Keratinocyte (primary cell): ENCODE measurements around the gene CSN1S1. TPM values are rescaled to one million over a fixed set of nuclear protein-coding genes. Genes with fewer than 3 reads are reported as not detected.

Experiments
- DNase-seq: peaks from one replicate; pipeline ENCODE4 v3.0.0-alpha.2; 2011; ENCODE audit warnings: low read depth, missing footprints, low spot score
- FAIRE-seq: peaks from 2 replicates; lab custom pipeline; 2011; peaks lifted over from hg19 to GRCh38; lab: Jason Lieb, UNC
- H2AFZ ChIP-seq: 2 replicates; pipeline ENCODE4 v1.6.0; 2012; ENCODE audit warnings: low read length, control low read depth, inconsistent platforms; ENCODE audit not compliant: control insufficient read depth
- H3K27ac ChIP-seq: 2 replicates; pipeline ENCODE4 v1.5.1; 2011; ENCODE audit warnings: low read length; ENCODE audit not compliant: control insufficient read depth, insufficient read depth
- H3K27me3 ChIP-seq: 3 replicates; pipeline ENCODE4 v1.6.0; 2011; ENCODE audit warnings: low read length; ENCODE audit not compliant: control insufficient read depth, insufficient read depth; ENCODE audit errors: extremely low read depth
- H3K36me3 ChIP-seq, 2 experiments: 2 replicates in 1 of 2; 3 replicates in 1 of 2; pipeline ENCODE4 v1.5.1; 2011; ENCODE audit warnings: low read length in 2 of 2, mild to moderate bottlenecking in 1 of 2; ENCODE audit not compliant: control insufficient read depth in 2 of 2, insufficient read depth in 2 of 2; ENCODE audit errors: extremely low read depth in 1 of 2
- H3K4me1 ChIP-seq: 3 replicates; pipeline ENCODE4 v1.5.1; 2011; ENCODE audit warnings: low read length; ENCODE audit not compliant: control insufficient read depth, insufficient read depth; ENCODE audit errors: extremely low read depth
- H3K4me2 ChIP-seq: 3 replicates; pipeline ENCODE4 v1.6.0; 2011; ENCODE audit warnings: low read depth, low read length; ENCODE audit not compliant: control insufficient read depth, insufficient read depth; ENCODE audit errors: extremely low read depth
- H3K4me3 ChIP-seq, 3 experiments: fragments of 200-600 bp in 1 of 3; sonication (generic) in 1 of 3; 2 replicates in 2 of 3; 3 replicates in 1 of 3; pipeline ENCODE4 v1.5.1; 2011 to 2016; ENCODE audit warnings: low read length in 3 of 3, mild to moderate bottlenecking in 3 of 3, control low read depth in 2 of 3, inconsistent platforms in 1 of 3, low read depth in 1 of 3, mixed read lengths in 1 of 3, mixed run types in 1 of 3, moderate library complexity in 1 of 3; ENCODE audit not compliant: control insufficient read depth in 2 of 3, insufficient read depth in 2 of 3; ENCODE audit errors: extremely low read depth in 1 of 3
- H3K79me2 ChIP-seq: 2 replicates; pipeline ENCODE4 v1.6.0; 2012; ENCODE audit warnings: low read length; ENCODE audit not compliant: control insufficient read depth, insufficient read depth
- H3K9ac ChIP-seq: 3 replicates; pipeline ENCODE4 v1.6.0; 2011; ENCODE audit warnings: low read length; ENCODE audit not compliant: control insufficient read depth, insufficient read depth; ENCODE audit errors: extremely low read depth
- H3K9me1 ChIP-seq: 3 replicates; pipeline ENCODE4 v1.6.0; 2011; ENCODE audit warnings: low read length; ENCODE audit not compliant: control insufficient read depth, insufficient read depth; ENCODE audit errors: extremely low read depth
- H3K9me3 ChIP-seq: 2 replicates; pipeline ENCODE4 v1.5.1; 2012; ENCODE audit warnings: low read depth, low read length; ENCODE audit not compliant: control insufficient read depth
- H4K20me1 ChIP-seq: 3 replicates; pipeline ENCODE4 v1.6.0; 2011; ENCODE audit warnings: low read length; ENCODE audit not compliant: control insufficient read depth, insufficient read depth; ENCODE audit errors: extremely low read depth
- CTCF ChIP-seq, 3 experiments: IDR thresholded peaks in 1 of 3; conservative IDR thresholded peaks in 1 of 3; optimal IDR thresholded peaks in 1 of 3; 2 replicates in 2 of 3; 3 replicates in 1 of 3; pipeline versions ENCODE3 to v1.5.1; 2011; ENCODE audit warnings: low read length in 3 of 3, mild to moderate bottlenecking in 3 of 3, moderate library complexity in 2 of 3, control low read depth in 1 of 3, inconsistent platforms in 1 of 3; ENCODE audit not compliant: insufficient read depth in 2 of 3; ENCODE audit errors: extremely low read depth in 1 of 3
- EZH2 ChIP-seq: IDR thresholded peaks from one replicate; pipeline ENCODE4 v1.6.1; 2012; ENCODE audit warnings: inconsistent platforms, mild to moderate bottlenecking, low read length, moderate library complexity
- dilution Hi-C: fragments of 300-500 bp; cut with MboI; formaldehyde crosslinking; loops from one replicate; pipeline ENCODE4 v1.7.0; 2020; ENCODE audit warnings: low sequenced_read_pairs; ENCODE audit not compliant: extremely low pct_ligation_motif_present
- polyA plus RNA-seq, 5 experiments: library from polyadenylated mRNA; depleted of rRNA in 3 of 5; stranded (reverse) in 3 of 5; stranded (forward) in 1 of 5; unstranded in 1 of 5; fragments of >200 nt; gene quantifications; 1 replicate in 1 of 5; 2 replicates in 3 of 5; 3 replicates in 1 of 5; pipeline versions ENCODE4 v1.2.1 to v1.2.3, GENCODE V29; 2011 to 2012; ENCODE audit warnings: missing spikeins in 2 of 5, low read depth in 1 of 5, low replicate concordance in 1 of 5

CSN1S1 gene
- polyA plus RNA-seq, 1 donor (not counting 4 experiments of a cell fraction or from before 2014, with no cell fraction given) = not detected

GRCh38 chr4:69896530-69897116 is 34.2 kb upstream of the CSN1S1 start:
- Histone ChIP-seq H3K9me3 (no peaks in the 10 kb centered on the region), H3K4me1 (no peaks in the 10 kb centered on the region), H3K9me1 (no peaks in the 10 kb centered on the region), H4K20me1 (no peaks in the 10 kb centered on the region), H3K36me3 (no peaks in the 10 kb centered on the region), H3K79me2 (no peaks in the 10 kb centered on the region), H3K4me3 (no peak overlapping the region), H3K9ac (no peak overlapping the region), H3K27me3 (no peaks in the 10 kb centered on the region), H2AFZ (no peak overlapping the region), H3K27ac (no peak overlapping the region), H3K4me2 (no peak overlapping the region)
- dilution Hi-C loops = no loop called here
- DNase-seq (no peak), FAIRE-seq (no peak)
- peak in 2 of 3 experiments; percentile 23 for TF ChIP-seq CTCF (optimal IDR thresholded peaks at IDR 0.05 in 1 of 3, IDR thresholded peaks at IDR 0.05 in 1 of 3, conservative IDR thresholded peaks at IDR 0.05 in 1 of 3; ENCODE audit: extremely low read depth in 1 of 3, insufficient read depth in 2 of 3, low read length in 3 of 3)
- no peak for TF ChIP-seq EZH2

DNA sequence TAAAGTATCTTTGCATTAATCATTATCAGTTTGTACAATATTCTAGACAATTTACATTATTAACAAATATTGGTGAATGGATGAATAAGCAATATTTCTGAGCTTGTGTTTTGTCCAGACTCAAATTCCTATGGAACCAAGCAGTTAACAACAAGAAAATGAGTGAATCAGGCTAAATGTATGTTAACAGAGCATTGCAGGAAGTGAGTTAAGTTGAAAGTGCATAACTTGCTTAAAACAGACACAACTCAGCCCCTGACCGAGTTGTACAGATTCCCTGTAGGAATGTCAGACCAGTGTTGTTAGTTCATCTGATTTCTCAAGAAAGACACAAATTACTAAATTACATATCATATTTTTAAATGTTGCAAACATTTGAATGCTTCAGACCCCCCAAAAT is 23.7 kb upstream of the CSN1S1 start:
- TF ChIP-seq EZH2 (no peak), CTCF (optimal IDR thresholded peaks at IDR 0.05 in 1 of 3, IDR thresholded peaks at IDR 0.05 in 1 of 3, conservative IDR thresholded peaks at IDR 0.05 in 1 of 3; ENCODE audit: extremely low read depth in 1 of 3, insufficient read depth in 2 of 3, low read length in 3 of 3) (no peak)
- DNase-seq (no peak), FAIRE-seq (no peak)
- no peak overlapping the region for H3K9ac ChIP-seq
- H3K4me3 ChIP-seq = no peak overlapping the region
- no peaks in the 10 kb centered on the region for H4K20me1 ChIP-seq
- no peaks in the 10 kb centered on the region for H3K4me1 ChIP-seq
- no peak overlapping the region for H3K4me2 ChIP-seq
- H2AFZ ChIP-seq = no peak overlapping the region
- no peaks in the 10 kb centered on the region for H3K9me3 ChIP-seq
- no peaks in the 10 kb centered on the region for H3K9me1 ChIP-seq
- no peaks in the 10 kb centered on the region for H3K36me3 ChIP-seq
- H3K79me2 ChIP-seq = no peaks in the 10 kb centered on the region
- dilution Hi-C loops = loop anchor here (10.0 kb wide), 1 partner anchor 488 kb away; the partner anchor contains the start of gene OPRPN
- H3K27ac ChIP-seq = no peak overlapping the region
- no peaks in the 10 kb centered on the region for H3K27me3 ChIP-seq
